ENCODE measurements around the gene SH3BP5L.

Gene SH3BP5L

GRCh38 chr1:248850536-248851251 is 25.0 kb upstream of the SH3BP5L start:
- no peak for DNase-seq
- Histone ChIP-seq H3K4me1 (ENCODE audit: control insufficient read depth, insufficient read depth, low read length, poor library complexity, severe bottlenecking) (no peaks in the 10 kb centered on the region), H3K27ac (ENCODE audit: insufficient read depth, low read length, poor library complexity, severe bottlenecking) (no peak overlapping the region), H3K9me3 (ENCODE audit: control insufficient read depth, low read length) (no peaks in the 10 kb centered on the region), H3K4me3 (ENCODE audit: insufficient read depth, low read depth, low read length, poor library complexity, severe bottlenecking) (no peak overlapping the region), H3K27me3 (replicated peaks; ENCODE audit: control insufficient read depth, insufficient read depth, low read length, poor library complexity, severe bottlenecking) (no peaks in the 10 kb centered on the region), H3K36me3 (ENCODE audit: control insufficient read depth, insufficient read depth, low read length) (peaks cover 46% of the 10 kb centered on the region)

- peaks cover 52% of the 10 kb centered on the region for H3K36me3 ChIP-seq (ENCODE audit: control insufficient read depth, insufficient read depth, low read length)
- no peak overlapping the region for H3K27ac ChIP-seq (ENCODE audit: insufficient read depth, low read length, poor library complexity, severe bottlenecking)
- no peak for DNase-seq
- no peak overlapping the region for H3K4me3 ChIP-seq (ENCODE audit: insufficient read depth, low read depth, low read length, poor library complexity, severe bottlenecking)
- no peaks in the 10 kb centered on the region for H3K27me3 ChIP-seq (replicated peaks; ENCODE audit: control insufficient read depth, insufficient read depth, low read length, poor library complexity, severe bottlenecking)
- no peaks in the 10 kb centered on the region for H3K4me1 ChIP-seq (ENCODE audit: control insufficient read depth, insufficient read depth, low read length, poor library complexity, severe bottlenecking)
- no peaks in the 10 kb centered on the region for H3K9me3 ChIP-seq (ENCODE audit: control insufficient read depth, low read length)
Observed at GRCh38 chr1:248850124-248850523, 24.4 kb upstream of the SH3BP5L start.

GRCh38 chr1:248849637-248850036 is 23.9 kb upstream of the SH3BP5L start:
- peaks cover 57% of the 10 kb centered on the region for H3K36me3 ChIP-seq (ENCODE audit: control insufficient read depth, insufficient read depth, low read length)
- no peaks in the 10 kb centered on the region for H3K27me3 ChIP-seq (replicated peaks; ENCODE audit: control insufficient read depth, insufficient read depth, low read length, poor library complexity, severe bottlenecking)
- H3K9me3 ChIP-seq (ENCODE audit: control insufficient read depth, low read length): no peaks in the 10 kb centered on the region
- DNase-seq: no peak
- no peaks in the 10 kb centered on the region for H3K4me1 ChIP-seq (ENCODE audit: control insufficient read depth, insufficient read depth, low read length, poor library complexity, severe bottlenecking)
- H3K4me3 ChIP-seq (ENCODE audit: insufficient read depth, low read depth, low read length, poor library complexity, severe bottlenecking): no peak overlapping the region
- no peak overlapping the region for H3K27ac ChIP-seq (ENCODE audit: insufficient read depth, low read length, poor library complexity, severe bottlenecking)

- H3K9me3 ChIP-seq (ENCODE audit: control insufficient read depth, low read length): no peaks in the 10 kb centered on the region
- DNase-seq: no peak
- no peaks in the 10 kb centered on the region for H3K4me1 ChIP-seq (ENCODE audit: control insufficient read depth, insufficient read depth, low read length, poor library complexity, severe bottlenecking)
- no peak overlapping the region for H3K4me3 ChIP-seq (ENCODE audit: insufficient read depth, low read depth, low read length, poor library complexity, severe bottlenecking)
- peaks cover 60% of the 10 kb centered on the region for H3K36me3 ChIP-seq (ENCODE audit: control insufficient read depth, insufficient read depth, low read length)
- H3K27me3 ChIP-seq (replicated peaks; ENCODE audit: control insufficient read depth, insufficient read depth, low read length, poor library complexity, severe bottlenecking): no peaks in the 10 kb centered on the region
- H3K27ac ChIP-seq (ENCODE audit: insufficient read depth, low read length, poor library complexity, severe bottlenecking): no peak overlapping the region
Observed at GRCh38 chr1:248849152-248849551, 23.4 kb upstream of the SH3BP5L start.

GRCh38 chr1:248848602-248849001 is 22.9 kb upstream of the SH3BP5L start:
- Histone ChIP-seq H3K4me3 (ENCODE audit: insufficient read depth, low read depth, low read length, poor library complexity, severe bottlenecking) (no peak overlapping the region), H3K36me3 (ENCODE audit: control insufficient read depth, insufficient read depth, low read length) (peaks cover 60% of the 10 kb centered on the region), H3K27me3 (replicated peaks; ENCODE audit: control insufficient read depth, insufficient read depth, low read length, poor library complexity, severe bottlenecking) (no peaks in the 10 kb centered on the region), H3K9me3 (ENCODE audit: control insufficient read depth, low read length) (no peaks in the 10 kb centered on the region), H3K4me1 (ENCODE audit: control insufficient read depth, insufficient read depth, low read length, poor library complexity, severe bottlenecking) (no peaks in the 10 kb centered on the region), H3K27ac (ENCODE audit: insufficient read depth, low read length, poor library complexity, severe bottlenecking) (no peak overlapping the region)
- no peak for DNase-seq

- peaks cover 61% of the 10 kb centered on the region for H3K36me3 ChIP-seq (ENCODE audit: control insufficient read depth, insufficient read depth, low read length)
- H3K9me3 ChIP-seq (ENCODE audit: control insufficient read depth, low read length): no peaks in the 10 kb centered on the region
- H3K27me3 ChIP-seq (replicated peaks; ENCODE audit: control insufficient read depth, insufficient read depth, low read length, poor library complexity, severe bottlenecking): no peaks in the 10 kb centered on the region
- no peak for DNase-seq
- H3K27ac ChIP-seq (ENCODE audit: insufficient read depth, low read length, poor library complexity, severe bottlenecking): no peak overlapping the region
- H3K4me1 ChIP-seq (ENCODE audit: control insufficient read depth, insufficient read depth, low read length, poor library complexity, severe bottlenecking): no peaks in the 10 kb centered on the region
- no peak overlapping the region for H3K4me3 ChIP-seq (ENCODE audit: insufficient read depth, low read depth, low read length, poor library complexity, severe bottlenecking)
Observed at GRCh38 chr1:248847956-248848561, 22.3 kb upstream of the SH3BP5L start.

GRCh38 chr1:248847181-248847955 is 21.7 kb upstream of the SH3BP5L start:
- no peaks in the 10 kb centered on the region for H3K9me3 ChIP-seq (ENCODE audit: control insufficient read depth, low read length)
- no peak for DNase-seq
- no peak overlapping the region for H3K27ac ChIP-seq (ENCODE audit: insufficient read depth, low read length, poor library complexity, severe bottlenecking)
- no peaks in the 10 kb centered on the region for H3K4me1 ChIP-seq (ENCODE audit: control insufficient read depth, insufficient read depth, low read length, poor library complexity, severe bottlenecking)
- no peak overlapping the region for H3K4me3 ChIP-seq (ENCODE audit: insufficient read depth, low read depth, low read length, poor library complexity, severe bottlenecking)
- peaks cover 64% of the 10 kb centered on the region for H3K36me3 ChIP-seq (ENCODE audit: control insufficient read depth, insufficient read depth, low read length)
- H3K27me3 ChIP-seq (replicated peaks; ENCODE audit: control insufficient read depth, insufficient read depth, low read length, poor library complexity, severe bottlenecking): no peaks in the 10 kb centered on the region

GRCh38 chr1:248844526-248844925 is 18.8 kb upstream of the SH3BP5L start:
- Histone ChIP-seq H3K4me1 (ENCODE audit: control insufficient read depth, insufficient read depth, low read length, poor library complexity, severe bottlenecking) (peaks cover under 1% of the 10 kb centered on the region), H3K36me3 (ENCODE audit: control insufficient read depth, insufficient read depth, low read length) (peaks cover 55% of the 10 kb centered on the region), H3K27ac (ENCODE audit: insufficient read depth, low read length, poor library complexity, severe bottlenecking) (no peak overlapping the region), H3K4me3 (ENCODE audit: insufficient read depth, low read depth, low read length, poor library complexity, severe bottlenecking) (no peak overlapping the region), H3K27me3 (replicated peaks; ENCODE audit: control insufficient read depth, insufficient read depth, low read length, poor library complexity, severe bottlenecking) (no peaks in the 10 kb centered on the region), H3K9me3 (ENCODE audit: control insufficient read depth, low read length) (no peaks in the 10 kb centered on the region)
- DNase-seq: no peak

- peaks cover 7% of the 10 kb centered on the region for H3K4me1 ChIP-seq (ENCODE audit: control insufficient read depth, insufficient read depth, low read length, poor library complexity, severe bottlenecking)
- H3K36me3 ChIP-seq (ENCODE audit: control insufficient read depth, insufficient read depth, low read length): peaks cover 47% of the 10 kb centered on the region
- no peaks in the 10 kb centered on the region for H3K27me3 ChIP-seq (replicated peaks; ENCODE audit: control insufficient read depth, insufficient read depth, low read length, poor library complexity, severe bottlenecking)
- H3K27ac ChIP-seq (ENCODE audit: insufficient read depth, low read length, poor library complexity, severe bottlenecking): no peak overlapping the region
- no peak overlapping the region for H3K4me3 ChIP-seq (ENCODE audit: insufficient read depth, low read depth, low read length, poor library complexity, severe bottlenecking)
- H3K9me3 ChIP-seq (ENCODE audit: control insufficient read depth, low read length): no peaks in the 10 kb centered on the region
- DNase-seq: no peak
Observed at GRCh38 chr1:248843687-248844086, 18.0 kb upstream of the SH3BP5L start.

- Histone ChIP-seq H3K27ac (ENCODE audit: insufficient read depth, low read length, poor library complexity, severe bottlenecking) (no peak overlapping the region), H3K4me3 (ENCODE audit: insufficient read depth, low read depth, low read length, poor library complexity, severe bottlenecking) (no peak overlapping the region), H3K9me3 (ENCODE audit: control insufficient read depth, low read length) (no peaks in the 10 kb centered on the region), H3K27me3 (replicated peaks; ENCODE audit: control insufficient read depth, insufficient read depth, low read length, poor library complexity, severe bottlenecking) (no peaks in the 10 kb centered on the region), H3K4me1 (ENCODE audit: control insufficient read depth, insufficient read depth, low read length, poor library complexity, severe bottlenecking) (peaks cover 7% of the 10 kb centered on the region), H3K36me3 (ENCODE audit: control insufficient read depth, insufficient read depth, low read length) (peaks cover 39% of the 10 kb centered on the region)
- no peak for DNase-seq
Observed at GRCh38 chr1:248842781-248843331, 17.1 kb upstream of the SH3BP5L start.

All from effector memory CD4-positive, alpha-beta T cell (primary cell).